Hepatocyte (in vitro differentiated cells): ENCODE results near the gene CSNK1D. TPM values are rescaled to one million over a fixed set of nuclear protein-coding genes. Genes with fewer than 3 reads are reported as not detected.

ENCODE experiments used
- DNase-seq: peaks from one replicate; pipeline ENCODE4 v3.0.0-alpha.2; 2016; ENCODE audit warnings: low spot score
- H2AFZ ChIP-seq: fragments of 200-600 bp; sonication (generic); 2 replicates; pipeline ENCODE4 v1.6.0; 2016; ENCODE audit warnings: antibody characterized with exemption, mild to moderate bottlenecking
- H3K27ac ChIP-seq: fragments of 200-600 bp; sonication (generic); 2 replicates; pipeline ENCODE4 v1.5.1; 2016; ENCODE audit warnings: mild to moderate bottlenecking
- H3K27me3 ChIP-seq: fragments of 200-600 bp; sonication (generic); 2 replicates; pipeline ENCODE4 v1.6.1; 2016
- H3K36me3 ChIP-seq: fragments of 200-600 bp; sonication (generic); replicated peaks from 2 replicates; pipeline ENCODE4 v1.5.1; 2016; ENCODE audit warnings: low read depth; ENCODE audit not compliant: insufficient read depth
- H3K4me1 ChIP-seq: fragments of 200-600 bp; sonication (generic); 2 replicates; pipeline ENCODE4 v1.5.1; 2016; ENCODE audit warnings: mild to moderate bottlenecking, moderate library complexity; ENCODE audit not compliant: insufficient read depth
- H3K4me2 ChIP-seq: fragments of 200-600 bp; sonication (generic); 2 replicates; pipeline ENCODE4 v1.6.0; 2016
- H3K4me3 ChIP-seq: fragments of 200-600 bp; sonication (generic); 2 replicates; pipeline ENCODE4 v1.5.1; 2016; ENCODE audit warnings: mild to moderate bottlenecking
- H3K79me2 ChIP-seq: fragments of 200-600 bp; sonication (generic); 2 replicates; pipeline ENCODE4 v1.6.0; 2017; ENCODE audit warnings: mild to moderate bottlenecking
- H3K9me2 ChIP-seq: fragments of 200-600 bp; sonication (generic); replicated peaks from 2 replicates; pipeline ENCODE4 v1.6.0; 2017; ENCODE audit warnings: mild to moderate bottlenecking; ENCODE audit not compliant: insufficient read depth
- H3K9me3 ChIP-seq: fragments of 200-600 bp; sonication (generic); 2 replicates; pipeline ENCODE4 v1.5.1; 2016; ENCODE audit warnings: low read depth, mild to moderate bottlenecking
- H4K20me1 ChIP-seq: fragments of 200-600 bp; sonication (generic); 2 replicates; pipeline ENCODE4 v1.6.0; 2016; ENCODE audit warnings: mild to moderate bottlenecking; ENCODE audit not compliant: insufficient read depth, poor library complexity, severe bottlenecking
- EZH2 ChIP-seq: fragments of 200-600 bp; sonication (generic); IDR thresholded peaks from 2 replicates; pipeline ENCODE4 v1.6.1; 2016; ENCODE audit warnings: antibody characterized with exemption, mild to moderate bottlenecking, borderline replicate concordance
- EZH2phosphoT487 ChIP-seq: fragments of 200-600 bp; sonication (generic); IDR thresholded peaks from one replicate; pipeline ENCODE4 v1.6.1; 2018; ENCODE audit warnings: antibody characterized with exemption, mild to moderate bottlenecking, low read depth, moderate library complexity; ENCODE audit not compliant: unreplicated experiment, severe bottlenecking
- WGBS: methylation state at CpG from one replicate; pipeline ENCODE4 v1.1.6; 2016; ENCODE audit warnings: low lambda C conversion rate; ENCODE audit errors: missing lambda C conversion rate; 5-methylcytosine and 5-hydroxymethylcytosine counted together
- polyA plus RNA-seq: library from polyadenylated mRNA; unstranded; fragments of >200 nt; fragmentation: Nextera tagmentation; extraction: Ambion mirVana; gene quantifications from 2 replicates; pipeline ENCODE4 v1.2.1, GENCODE V29; 2016
- total RNA-seq: library from RNA; depleted of rRNA; stranded (reverse); fragments of >200 nt; gene quantifications from 2 replicates; pipeline ENCODE4 v1.2.3, GENCODE V29; 2014
- TF ChIP-seq, protein P1 (sequence below): fragments of 200-600 bp; sonication (generic); IDR thresholded peaks from 2 replicates; pipeline ENCODE4 v1.5.1; 2016; ENCODE audit warnings: antibody characterized with exemption, mild to moderate bottlenecking; ENCODE audit not compliant: poor library complexity

CSNK1D gene
- total and polyA plus RNA-seq, 2 experiments from 2014 or later: 72.5 to 152 TPM

DNA sequence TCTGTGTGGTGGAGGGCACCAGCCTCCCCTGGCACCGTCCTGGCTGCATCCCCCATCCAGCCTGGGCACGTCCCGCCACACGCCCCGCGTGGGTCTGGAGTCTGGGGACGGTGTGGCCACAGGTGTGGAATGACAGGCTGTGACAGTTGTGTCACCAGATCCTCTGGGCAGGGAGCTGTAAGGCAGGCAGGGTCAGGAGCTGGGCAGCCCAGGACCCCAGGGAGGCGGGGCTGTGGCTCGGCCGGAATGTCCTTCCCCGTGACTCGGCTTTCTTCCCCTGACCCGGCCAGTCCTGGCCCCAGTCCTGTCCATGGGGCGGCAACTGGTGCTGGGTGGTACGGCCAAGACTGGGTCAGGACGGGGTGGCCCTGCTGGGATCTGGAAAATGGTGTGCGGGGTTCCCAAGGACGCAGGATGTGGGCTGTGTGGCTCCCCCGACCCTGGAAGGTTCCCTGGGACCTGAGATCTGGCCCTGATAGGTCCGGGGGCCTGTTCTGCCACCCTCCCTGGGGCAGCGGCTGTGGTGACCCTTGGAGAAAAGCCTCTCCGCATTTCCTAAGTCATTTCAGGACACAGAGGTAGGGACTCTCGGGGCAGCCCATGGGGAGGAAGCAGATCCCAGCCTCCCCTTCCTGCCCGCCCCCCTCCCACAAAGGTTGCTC, 48.0 kb downstream of the CSNK1D start:
- H2AFZ ChIP-seq: no peak overlapping the region
- DNase-seq: no peak
- H3K79me2 ChIP-seq: peaks cover 14% of the 10 kb centered on the region
- H4K20me1 ChIP-seq: peaks cover 10% of the 10 kb centered on the region
- no peaks in the 10 kb centered on the region for H3K27me3 ChIP-seq
- 78% methylated on average over 22 of the region's 24 CpGs for WGBS
- H3K36me3 ChIP-seq: no peaks in the 10 kb centered on the region
- TF ChIP-seq, protein P1, sequence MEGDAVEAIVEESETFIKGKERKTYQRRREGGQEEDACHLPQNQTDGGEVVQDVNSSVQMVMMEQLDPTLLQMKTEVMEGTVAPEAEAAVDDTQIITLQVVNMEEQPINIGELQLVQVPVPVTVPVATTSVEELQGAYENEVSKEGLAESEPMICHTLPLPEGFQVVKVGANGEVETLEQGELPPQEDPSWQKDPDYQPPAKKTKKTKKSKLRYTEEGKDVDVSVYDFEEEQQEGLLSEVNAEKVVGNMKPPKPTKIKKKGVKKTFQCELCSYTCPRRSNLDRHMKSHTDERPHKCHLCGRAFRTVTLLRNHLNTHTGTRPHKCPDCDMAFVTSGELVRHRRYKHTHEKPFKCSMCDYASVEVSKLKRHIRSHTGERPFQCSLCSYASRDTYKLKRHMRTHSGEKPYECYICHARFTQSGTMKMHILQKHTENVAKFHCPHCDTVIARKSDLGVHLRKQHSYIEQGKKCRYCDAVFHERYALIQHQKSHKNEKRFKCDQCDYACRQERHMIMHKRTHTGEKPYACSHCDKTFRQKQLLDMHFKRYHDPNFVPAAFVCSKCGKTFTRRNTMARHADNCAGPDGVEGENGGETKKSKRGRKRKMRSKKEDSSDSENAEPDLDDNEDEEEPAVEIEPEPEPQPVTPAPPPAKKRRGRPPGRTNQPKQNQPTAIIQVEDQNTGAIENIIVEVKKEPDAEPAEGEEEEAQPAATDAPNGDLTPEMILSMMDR: no peak
- TF ChIP-seq EZH2 (no peak), EZH2phosphoT487 (no peak)
- H3K4me3 ChIP-seq: no peak overlapping the region
- H3K4me2 ChIP-seq: no peak overlapping the region
- no peaks in the 10 kb centered on the region for H3K9me2 ChIP-seq
- no peaks in the 10 kb centered on the region for H3K9me3 ChIP-seq
- no peak overlapping the region for H3K27ac ChIP-seq
- peaks cover 14% of the 10 kb centered on the region for H3K4me1 ChIP-seq

DNA sequence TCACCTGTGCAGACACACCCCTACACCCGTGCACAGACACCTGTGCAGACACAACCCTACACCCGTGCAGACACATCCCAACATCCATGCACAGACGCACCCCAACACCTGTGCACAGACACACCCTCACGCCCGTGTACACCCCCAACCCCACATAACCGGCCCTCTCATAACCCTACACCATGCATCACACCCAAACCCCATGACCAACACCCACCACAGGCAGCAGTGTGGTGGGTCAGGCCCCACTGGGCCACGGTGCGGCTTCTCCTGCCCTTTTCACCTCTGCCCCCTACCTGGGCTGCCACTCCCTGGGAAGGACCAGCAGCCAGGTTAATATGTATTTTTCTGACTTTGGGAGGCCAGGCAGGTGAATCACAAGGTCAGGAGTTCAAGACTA, 48.8 kb downstream of the CSNK1D start:
- no peaks in the 10 kb centered on the region for H3K36me3 ChIP-seq
- no peaks in the 10 kb centered on the region for H3K9me3 ChIP-seq
- H4K20me1 ChIP-seq: peaks cover 5% of the 10 kb centered on the region
- peaks cover 13% of the 10 kb centered on the region for H3K4me1 ChIP-seq
- H3K79me2 ChIP-seq: peaks cover 6% of the 10 kb centered on the region
- H3K4me3 ChIP-seq: no peak overlapping the region
- H2AFZ ChIP-seq: no peak overlapping the region
- no peaks in the 10 kb centered on the region for H3K27me3 ChIP-seq
- no peak overlapping the region for H3K4me2 ChIP-seq
- WGBS: 86% methylated on average over 8 of the region's 8 CpGs
- DNase-seq: no peak
- no peak for TF ChIP-seq EZH2phosphoT487
- TF ChIP-seq, protein P1: no peak
- TF ChIP-seq EZH2: no peak
- no peaks in the 10 kb centered on the region for H3K9me2 ChIP-seq
- H3K27ac ChIP-seq: no peak overlapping the region

DNA sequence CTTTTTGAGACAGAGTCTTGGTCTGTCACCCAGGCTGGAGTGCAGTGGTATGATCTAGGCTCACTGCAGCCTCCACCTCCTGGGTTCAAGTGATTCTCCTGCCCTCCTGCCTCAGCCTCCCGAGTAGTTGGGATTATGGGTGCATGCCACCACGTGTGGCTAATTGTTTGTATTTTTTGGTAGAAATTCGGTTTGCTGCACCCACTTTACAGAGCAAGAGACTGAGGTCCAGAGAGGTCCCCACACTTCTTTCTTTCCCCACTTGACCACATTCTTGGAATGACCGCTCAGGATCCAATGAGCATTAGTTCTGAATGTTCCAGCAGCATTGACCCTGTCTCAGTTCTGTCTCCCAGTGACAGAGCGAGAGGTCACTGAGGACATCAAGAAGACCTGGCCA, 50.0 kb downstream of the CSNK1D start:
- Histone ChIP-seq H3K27ac (no peak overlapping the region), H3K9me3 (no peaks in the 10 kb centered on the region), H3K4me1 (peaks cover 5% of the 10 kb centered on the region), H3K4me3 (no peak overlapping the region), H2AFZ (no peak overlapping the region), H3K79me2 (no peaks in the 10 kb centered on the region), H3K9me2 (no peaks in the 10 kb centered on the region), H3K27me3 (no peaks in the 10 kb centered on the region), H4K20me1 (no peaks in the 10 kb centered on the region), H3K4me2 (no peak overlapping the region), H3K36me3 (no peaks in the 10 kb centered on the region)
- no peak for DNase-seq
- TF ChIP-seq EZH2phosphoT487: no peak
- no peak for TF ChIP-seq EZH2
- TF ChIP-seq, protein P1: no peak
- WGBS: 79% methylated on average over 5 of the region's 5 CpGs
